OCI-LY1 (cell line): ENCODE results near the gene IL16.

Source experiments
- H2AFZ ChIP-seq: fragments of 200-600 bp; sonication (generic), shearing (Covaris generic); 2 replicates; pipeline ENCODE4 v1.6.0; 2014; ENCODE audit warnings: antibody characterized with exemption, mild to moderate bottlenecking, low read length
- H3F3A ChIP-seq: fragments of 200-600 bp; sonication (generic), shearing (Covaris generic); 2 replicates; pipeline ENCODE4 v1.6.0; 2014; ENCODE audit warnings: mild to moderate bottlenecking, antibody characterized with exemption, low read length, moderate library complexity; ENCODE audit not compliant: insufficient read depth
- H3K27ac ChIP-seq: fragments of 200-600 bp; sonication (generic); 2 replicates; pipeline ENCODE4 v1.5.1; 2014; ENCODE audit warnings: low read length, mixed run types, mild to moderate bottlenecking, low read depth; ENCODE audit not compliant: poor library complexity, severe bottlenecking
- H3K27me3 ChIP-seq: fragments of 200-600 bp; sonication (generic); 2 replicates; pipeline ENCODE4 v1.6.0; 2014; ENCODE audit warnings: antibody characterized with exemption, mild to moderate bottlenecking, low read length, moderate library complexity; ENCODE audit not compliant: insufficient read depth
- H3K36me3 ChIP-seq: fragments of 200-600 bp; sonication (generic); 2 replicates; pipeline ENCODE4 v1.6.1; 2014; ENCODE audit warnings: mild to moderate bottlenecking, antibody characterized with exemption, low read length, moderate library complexity, mixed read lengths; ENCODE audit not compliant: insufficient read depth
- H3K4me1 ChIP-seq: fragments of 200-600 bp; sonication (generic); 2 replicates; pipeline ENCODE4 v1.5.1; 2014; ENCODE audit warnings: mild to moderate bottlenecking, low read length, moderate library complexity; ENCODE audit not compliant: insufficient read depth, severe bottlenecking
- H3K4me2 ChIP-seq: fragments of 200-600 bp; sonication (generic), shearing (Covaris generic); 2 replicates; pipeline ENCODE4 v1.6.1; 2014; ENCODE audit warnings: low read length
- H3K4me3 ChIP-seq: fragments of 200-600 bp; sonication (generic); 2 replicates; pipeline ENCODE4 v1.5.1; 2014; ENCODE audit warnings: low read length, low read depth, mild to moderate bottlenecking, mixed read lengths; ENCODE audit not compliant: poor library complexity, severe bottlenecking
- H3K79me2 ChIP-seq: fragments of 200-600 bp; shearing (Covaris generic); 2 replicates; pipeline ENCODE4 v1.6.1; 2016; ENCODE audit warnings: mixed run types, low read length, mixed read lengths; ENCODE audit not compliant: insufficient read depth
- H3K9ac ChIP-seq: fragments of 200-600 bp; sonication (generic), shearing (Covaris generic); 2 replicates; pipeline ENCODE4 v1.6.1; 2014; ENCODE audit warnings: mild to moderate bottlenecking, low read length, mixed read lengths
- H3K9me2 ChIP-seq: fragments of 200-600 bp; sonication (generic), shearing (Covaris generic); 2 replicates; pipeline ENCODE4 v1.6.1; 2014; ENCODE audit warnings: low read depth, mild to moderate bottlenecking, low read length, mixed read lengths
- H3K9me3 ChIP-seq: fragments of 200-600 bp; shearing (Covaris generic); 2 replicates; pipeline ENCODE4 v1.6.1; 2014; ENCODE audit warnings: low read length, mixed read lengths
- H4K20me1 ChIP-seq: fragments of 200-600 bp; sonication (generic), shearing (Covaris generic); 2 replicates; pipeline ENCODE4 v1.6.0; 2016; ENCODE audit warnings: mild to moderate bottlenecking, low read length; ENCODE audit not compliant: insufficient read depth
- CTCF ChIP-seq: fragments of 200-600 bp; sonication (generic), shearing (Covaris generic); IDR thresholded peaks from 2 replicates; pipeline ENCODE4 v1.5.1; 2017; ENCODE audit warnings: mild to moderate bottlenecking, antibody characterized with exemption, low read length, moderate library complexity, mixed read lengths
- EZH2 ChIP-seq: fragments of 200-600 bp; sonication (generic), shearing (Covaris generic); IDR thresholded peaks from 2 replicates; pipeline ENCODE4 v1.8.0; 2017; ENCODE audit warnings: borderline replicate concordance, mixed run types, mild to moderate bottlenecking, antibody characterized with exemption, low read length, moderate library complexity, mixed read lengths

Gene IL16

GRCh38 chr15:81239190-81239589 lies 42.5 kb downstream of the IL16 start:
- Histone ChIP-seq H4K20me1 (no peaks in the 10 kb centered on the region), H3K79me2 (no peaks in the 10 kb centered on the region), H3K4me1 (no peaks in the 10 kb centered on the region), H3F3A (no peaks in the 10 kb centered on the region), H3K9ac (no peak overlapping the region), H3K4me3 (no peak overlapping the region), H3K9me2 (no peaks in the 10 kb centered on the region), H2AFZ (no peak overlapping the region), H3K36me3 (no peaks in the 10 kb centered on the region), H3K4me2 (no peak overlapping the region), H3K9me3 (peaks cover 4% of the 10 kb centered on the region; the same call in 1 of the 2 replicates), H3K27me3 (no peaks in the 10 kb centered on the region), H3K27ac (no peak overlapping the region)
- TF ChIP-seq EZH2 (no peak), CTCF (no peak)

- H2AFZ ChIP-seq, result no peak overlapping the region
- TF ChIP-seq EZH2, result no peak
- no peak for TF ChIP-seq CTCF
- H4K20me1 ChIP-seq, result no peaks in the 10 kb centered on the region
- no peaks in the 10 kb centered on the region for H3K79me2 ChIP-seq
- H3K4me1 ChIP-seq, result no peaks in the 10 kb centered on the region
- H3K4me2 ChIP-seq, result no peak overlapping the region
- no peak overlapping the region for H3K27ac ChIP-seq
- H3K27me3 ChIP-seq, result no peaks in the 10 kb centered on the region
- H3F3A ChIP-seq, result no peaks in the 10 kb centered on the region
- no peaks in the 10 kb centered on the region for H3K9me2 ChIP-seq
- no peak overlapping the region for H3K9ac ChIP-seq
- no peak overlapping the region for H3K4me3 ChIP-seq
- H3K36me3 ChIP-seq, result no peaks in the 10 kb centered on the region
- H3K9me3 ChIP-seq, result peaks cover 4% of the 10 kb centered on the region; the same call in 1 of the 2 replicates
Observed at GRCh38 chr15:81242778-81243177, 46.1 kb downstream of the IL16 start.

- TF ChIP-seq EZH2 (no peak), CTCF (no peak)
- Histone ChIP-seq H3K27me3 (no peaks in the 10 kb centered on the region), H3K27ac (no peak overlapping the region), H3F3A (no peaks in the 10 kb centered on the region), H3K4me2 (no peak overlapping the region), H3K79me2 (no peaks in the 10 kb centered on the region), H3K36me3 (no peaks in the 10 kb centered on the region), H2AFZ (no peak overlapping the region), H3K4me1 (no peaks in the 10 kb centered on the region), H3K9ac (no peak overlapping the region), H3K9me2 (no peaks in the 10 kb centered on the region), H3K4me3 (no peak overlapping the region), H4K20me1 (no peaks in the 10 kb centered on the region), H3K9me3 (peaks cover 4% of the 10 kb centered on the region; the same call in 1 of the 2 replicates)
Observed at GRCh38 chr15:81244306-81244705, 47.6 kb downstream of the IL16 start.
